Stimulated activated naive CD4-positive, alpha-beta T cell treated with Interleukin-2 at 50 U/mL for 16 hours (primary cell): ENCODE data around the gene MASTL.
A peak's percentile ranks its signal among the peaks of the same experiment; 100 is the strongest.
"Not testable (repeated sequence)": the region's sequence is repeated elsewhere in the genome, so short reads cannot be mapped to it uniquely, and the experiment has no call there.

ENCODE experiments used
- DNase-seq: peaks from one replicate; lab custom pipeline; 2025; lab: John Stamatoyannopoulos, UW

The MASTL gene

GRCh38 chr10:27155066-27155754, at the start of gene MASTL:
MASTL (plus strand) TSS chr10:27155352; CDS start chr10:27155427, 75 bp downstream.
- peak; percentile 91 for DNase-seq

- no peak for DNase-seq
Measured at GRCh38 chr10:27108165-27108564, 47.0 kb upstream of the MASTL start.

GRCh38 chr10:27134371-27134770, 20.8 kb upstream of the MASTL start:
- no peak for DNase-seq

GRCh38 chr10:27138277-27138676, 16.9 kb upstream of the MASTL start:
- no peak for DNase-seq

- DNase-seq = no peak
Measured at GRCh38 chr10:27143686-27144085, 11.5 kb upstream of the MASTL start.

- no peak for DNase-seq
Measured at GRCh38 chr10:27145937-27146336, 9.2 kb upstream of the MASTL start.

GRCh38 chr10:27147701-27148100, 7.5 kb upstream of the MASTL start:
- DNase-seq = no peak

- no peak for DNase-seq
Measured at GRCh38 chr10:27150261-27150660, 4.9 kb upstream of the MASTL start.

GRCh38 chr10:27152687-27153086, 2.5 kb upstream of the MASTL start:
- no peak for DNase-seq

- DNase-seq = no peak
Measured at GRCh38 chr10:27153329-27153728, 1.8 kb upstream of the MASTL start.

- DNase-seq = peak; percentile 39
Measured at GRCh38 chr10:27153845-27154193, 1.3 kb upstream of the MASTL start.

GRCh38 chr10:27156566-27156965, 1.4 kb downstream of the MASTL start:
- DNase-seq = not testable (repeated sequence)

GRCh38 chr10:27157150-27157549, 2.0 kb downstream of the MASTL start:
- DNase-seq = no peak

GRCh38 chr10:27158421-27158820, 3.3 kb downstream of the MASTL start:
- DNase-seq = no peak

- no peak for DNase-seq
Measured at GRCh38 chr10:27169849-27170248, 14.7 kb downstream of the MASTL start.

- DNase-seq = no peak
Measured at GRCh38 chr10:27188259-27188658, 33.1 kb downstream of the MASTL start.

GRCh38 chr10:27188897-27189296, 33.7 kb downstream of the MASTL start:
- no peak for DNase-seq

GRCh38 chr10:27190508-27190907, 35.4 kb downstream of the MASTL start:
- no peak for DNase-seq

- DNase-seq = no peak
Measured at GRCh38 chr10:27192284-27192683, 37.1 kb downstream of the MASTL start.

- DNase-seq = no peak
Measured at GRCh38 chr10:27197980-27198620, 42.9 kb downstream of the MASTL start.

GRCh38 chr10:27203806-27204205, 48.7 kb downstream of the MASTL start:
- no peak for DNase-seq

- no peak for DNase-seq
Measured at GRCh38 chr10:27207350-27207749, 52.2 kb downstream of the MASTL start.

GRCh38 chr10:27223964-27224363, 68.8 kb downstream of the MASTL start:
- no peak for DNase-seq

- DNase-seq = no peak
Measured at GRCh38 chr10:27225011-27225590, 69.9 kb downstream of the MASTL start.
